ENCODE results near the gene HTR1E.

Gene HTR1E

GRCh38 chr6:86936834-86937218, 502 bp upstream of the HTR1E start:
- Histone ChIP-seq H3K27me3 (ENCODE audit: insufficient read depth, low read length, poor library complexity) (peaks cover 3% of the 10 kb centered on the region), H3K27ac (ENCODE audit: low read length) (no peak overlapping the region), H3K36me3 (ENCODE audit: insufficient read depth, low read length) (no peaks in the 10 kb centered on the region), H3K79me2 (ENCODE audit: insufficient read depth, low read length) (no peaks in the 10 kb centered on the region), H3K4me3 (ENCODE audit: low read depth in 1 of 2, low read length in 2 of 2) (no peak overlapping the region), H3K9ac (ENCODE audit: low read depth, low read length) (no peak overlapping the region), H3K4me1 (ENCODE audit: insufficient read depth, low read length) (no peaks in the 10 kb centered on the region), H2AFZ (ENCODE audit: low read depth, low read length) (no peak overlapping the region), H4K20me1 (ENCODE audit: insufficient read depth, low read length) (no peaks in the 10 kb centered on the region), H3K9me3 (ENCODE audit: insufficient read depth, low read length, severe bottlenecking) (no peaks in the 10 kb centered on the region), H3K4me2 (ENCODE audit: insufficient read depth, low read length) (no peak overlapping the region)
- ATAC-seq (ENCODE audit: insufficient read depth, low read depth) (no peak), DNase-seq (no peak)
- TF ChIP-seq EZH2 (IDR thresholded peaks at IDR 0.05; ENCODE audit: borderline replicate concordance, low read depth, low read length, severe bottlenecking): no peak
- TF ChIP-seq, protein P1, sequence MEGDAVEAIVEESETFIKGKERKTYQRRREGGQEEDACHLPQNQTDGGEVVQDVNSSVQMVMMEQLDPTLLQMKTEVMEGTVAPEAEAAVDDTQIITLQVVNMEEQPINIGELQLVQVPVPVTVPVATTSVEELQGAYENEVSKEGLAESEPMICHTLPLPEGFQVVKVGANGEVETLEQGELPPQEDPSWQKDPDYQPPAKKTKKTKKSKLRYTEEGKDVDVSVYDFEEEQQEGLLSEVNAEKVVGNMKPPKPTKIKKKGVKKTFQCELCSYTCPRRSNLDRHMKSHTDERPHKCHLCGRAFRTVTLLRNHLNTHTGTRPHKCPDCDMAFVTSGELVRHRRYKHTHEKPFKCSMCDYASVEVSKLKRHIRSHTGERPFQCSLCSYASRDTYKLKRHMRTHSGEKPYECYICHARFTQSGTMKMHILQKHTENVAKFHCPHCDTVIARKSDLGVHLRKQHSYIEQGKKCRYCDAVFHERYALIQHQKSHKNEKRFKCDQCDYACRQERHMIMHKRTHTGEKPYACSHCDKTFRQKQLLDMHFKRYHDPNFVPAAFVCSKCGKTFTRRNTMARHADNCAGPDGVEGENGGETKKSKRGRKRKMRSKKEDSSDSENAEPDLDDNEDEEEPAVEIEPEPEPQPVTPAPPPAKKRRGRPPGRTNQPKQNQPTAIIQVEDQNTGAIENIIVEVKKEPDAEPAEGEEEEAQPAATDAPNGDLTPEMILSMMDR (IDR thresholded peaks at IDR 0.05; ENCODE audit: borderline replicate concordance, extremely low read depth, low read length, poor library complexity, severe bottlenecking): no peak

- no peaks in the 10 kb centered on the region for H4K20me1 ChIP-seq (ENCODE audit: insufficient read depth, low read length)
- no peak overlapping the region for H3K27ac ChIP-seq (ENCODE audit: low read length)
- TF ChIP-seq, protein P1 (IDR thresholded peaks at IDR 0.05; ENCODE audit: borderline replicate concordance, extremely low read depth, low read length, poor library complexity, severe bottlenecking): no peak
- TF ChIP-seq EZH2 (IDR thresholded peaks at IDR 0.05; ENCODE audit: borderline replicate concordance, low read depth, low read length, severe bottlenecking): no peak
- H3K9ac ChIP-seq (ENCODE audit: low read depth, low read length): no peak overlapping the region
- H2AFZ ChIP-seq (ENCODE audit: low read depth, low read length): no peak overlapping the region
- H3K4me3 ChIP-seq (ENCODE audit: low read depth in 1 of 2, low read length in 2 of 2): no peak overlapping the region
- no peaks in the 10 kb centered on the region for H3K4me1 ChIP-seq (ENCODE audit: insufficient read depth, low read length)
- no peaks in the 10 kb centered on the region for H3K79me2 ChIP-seq (ENCODE audit: insufficient read depth, low read length)
- H3K4me2 ChIP-seq (ENCODE audit: insufficient read depth, low read length): no peak overlapping the region
- ATAC-seq (ENCODE audit: insufficient read depth, low read depth) (no peak), DNase-seq (no peak)
- H3K27me3 ChIP-seq (ENCODE audit: insufficient read depth, low read length, poor library complexity): peaks cover 3% of the 10 kb centered on the region
- no peaks in the 10 kb centered on the region for H3K36me3 ChIP-seq (ENCODE audit: insufficient read depth, low read length)
- no peaks in the 10 kb centered on the region for H3K9me3 ChIP-seq (ENCODE audit: insufficient read depth, low read length, severe bottlenecking)
These were observed 1.5 kb downstream of the HTR1E start for GRCh38 chr6:86938814-86939213.

DNA sequence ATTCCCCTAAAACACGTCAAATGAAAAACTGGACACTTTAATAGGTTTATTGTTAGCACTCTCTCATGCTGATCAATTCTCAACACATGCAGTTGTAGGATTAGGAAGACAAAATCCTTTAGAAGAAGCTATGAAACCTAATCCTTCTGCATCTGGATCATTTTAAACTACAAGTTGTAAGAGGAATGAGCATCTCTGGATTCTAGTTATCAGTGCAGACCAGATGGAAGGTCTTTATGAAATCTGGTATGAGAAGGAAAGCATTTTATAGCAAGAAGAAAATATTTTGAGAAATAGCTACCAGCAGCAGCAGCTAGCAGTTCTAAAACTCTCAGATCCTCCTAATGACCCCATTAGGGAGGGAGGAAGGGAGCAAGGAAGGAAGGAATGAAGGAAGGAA, 4.1 kb downstream of the HTR1E start:
- Histone ChIP-seq H3K4me3 (ENCODE audit: low read depth in 1 of 2, low read length in 2 of 2) (no peak overlapping the region), H3K27me3 (ENCODE audit: insufficient read depth, low read length, poor library complexity) (no peaks in the 10 kb centered on the region), H3K36me3 (ENCODE audit: insufficient read depth, low read length) (no peaks in the 10 kb centered on the region), H3K9me3 (ENCODE audit: insufficient read depth, low read length, severe bottlenecking) (no peaks in the 10 kb centered on the region), H3K9ac (ENCODE audit: low read depth, low read length) (no peak overlapping the region), H2AFZ (ENCODE audit: low read depth, low read length) (no peak overlapping the region), H3K79me2 (ENCODE audit: insufficient read depth, low read length) (no peaks in the 10 kb centered on the region), H3K27ac (ENCODE audit: low read length) (no peak overlapping the region), H3K4me1 (ENCODE audit: insufficient read depth, low read length) (no peaks in the 10 kb centered on the region), H3K4me2 (ENCODE audit: insufficient read depth, low read length) (no peak overlapping the region), H4K20me1 (ENCODE audit: insufficient read depth, low read length) (no peaks in the 10 kb centered on the region)
- DNase-seq (no peak), ATAC-seq (ENCODE audit: insufficient read depth, low read depth) (no peak)
- no peak for TF ChIP-seq EZH2 (IDR thresholded peaks at IDR 0.05; ENCODE audit: borderline replicate concordance, low read depth, low read length, severe bottlenecking)
- TF ChIP-seq, protein P1 (IDR thresholded peaks at IDR 0.05; ENCODE audit: borderline replicate concordance, extremely low read depth, low read length, poor library complexity, severe bottlenecking): no peak
